Stimulated activated CD8-positive, alpha-beta memory T cell treated with anti-CD3 and anti-CD28 coated beads, Interleukin-7, amount 100 ng/mL, for 4 hours (primary cell): Measurements from ENCODE around the gene METTL1.
A peak's percentile ranks its signal among the peaks of the same experiment; 100 is the strongest.

Source experiments
- DNase-seq, 2 donors: peaks; one replicate each; pipeline ENCODE4 v3.0.0-alpha.2; 2020; ENCODE audit warnings: low read depth in 2 of 2

The METTL1 gene

GRCh38 chr12:57754411-57755193 lies 17.3 kb downstream of the METTL1 start, which contains the start of gene MARCHF9:
MARCHF9 (plus strand) TSS chr12:57755103; CDS start chr12:57755529, 426 bp downstream.
- peak; percentile 67 to 76 for DNase-seq

- DNase-seq: no peak
Measured at GRCh38 chr12:57753756-57754337, 18.1 kb downstream of the METTL1 start.

DNA sequence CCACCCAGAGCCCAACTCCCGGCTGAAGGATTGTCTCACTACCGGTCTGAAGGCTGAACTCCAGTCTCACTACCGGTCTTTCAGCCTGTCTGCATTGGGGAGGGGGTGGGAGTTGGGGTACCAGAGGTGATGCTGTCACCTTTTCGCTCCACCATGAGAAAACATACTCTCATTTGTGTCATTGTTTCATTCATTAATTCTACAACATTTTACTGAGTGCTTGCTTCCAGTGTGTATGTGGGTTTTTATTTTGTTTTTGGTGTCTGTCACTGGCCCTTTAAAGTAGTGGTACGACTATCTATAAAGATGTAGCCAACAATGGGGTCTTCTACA lies 19.3 kb downstream of the METTL1 start:
- no peak for DNase-seq

DNA sequence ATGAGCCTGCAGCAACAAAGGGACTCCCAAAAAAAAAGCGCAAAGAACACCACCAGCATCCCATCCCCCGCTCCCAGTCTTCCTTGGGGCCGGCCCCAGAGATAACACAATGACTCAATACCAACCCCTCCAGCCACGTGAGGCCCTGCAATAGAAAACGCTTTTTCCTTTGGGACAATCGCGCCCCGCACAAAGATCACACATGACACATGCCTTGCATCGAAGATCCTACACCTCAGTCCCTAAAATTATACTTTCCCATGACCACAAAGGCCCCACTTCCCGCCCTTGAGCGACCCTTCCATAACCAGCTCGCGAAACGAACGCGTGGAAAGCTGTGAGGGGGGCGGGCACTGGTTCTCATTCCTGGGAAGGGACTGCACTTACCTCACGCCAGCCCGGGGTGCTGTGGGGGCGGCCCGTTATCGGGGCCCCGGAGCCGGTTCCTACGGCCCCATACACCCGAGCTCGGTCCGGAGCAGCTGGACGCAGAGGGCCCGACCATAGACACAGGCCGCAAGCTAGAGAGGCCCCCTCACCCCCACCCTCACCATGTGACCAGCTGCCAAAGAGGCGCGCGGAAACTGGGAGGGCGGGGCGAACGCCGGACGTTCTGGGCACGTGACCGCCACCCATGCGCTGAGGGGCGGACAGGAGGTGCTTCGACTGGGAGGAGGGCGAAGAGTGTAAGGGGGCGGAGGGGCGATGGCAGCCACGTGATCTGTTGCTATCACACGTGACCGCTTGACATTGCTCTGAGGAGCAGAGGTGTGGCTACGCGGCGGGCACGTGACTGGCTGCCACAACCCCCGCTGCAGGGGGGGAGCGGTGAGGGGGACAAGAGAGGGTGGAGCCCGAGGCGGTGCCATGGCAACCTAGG lies 19.9 kb downstream of the METTL1 start, which contains the start of gene CDK4:
CDK4 (minus strand) TSS at position 523 of the 880 bp plus-strand sequence. CDS start 593 bp downstream, outside the sequence.
- peak; percentile 99 for DNase-seq

DNA sequence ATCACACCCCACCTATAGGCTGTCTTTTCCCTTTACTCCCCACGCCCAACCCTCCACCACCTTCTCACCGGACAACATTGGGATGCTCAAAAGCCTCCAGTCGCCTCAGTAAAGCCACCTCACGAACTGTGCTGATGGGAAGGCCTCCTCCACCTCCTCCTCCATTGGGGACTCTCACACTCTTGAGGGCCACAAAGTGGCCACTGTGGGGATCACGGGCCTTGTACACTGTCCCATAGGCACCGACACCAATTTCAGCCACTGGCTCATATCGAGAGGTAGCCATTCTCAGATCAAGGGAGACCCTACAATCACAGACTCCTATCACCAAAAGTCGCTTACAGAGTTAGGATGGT lies 20.5 kb downstream of the METTL1 start:
- no peak for DNase-seq

GRCh38 chr12:57750561-57751431 lies 21.1 kb downstream of the METTL1 start:
- DNase-seq: no peak

GRCh38 chr12:57749061-57749460 lies 22.8 kb downstream of the METTL1 start:
- DNase-seq: no peak

DNA sequence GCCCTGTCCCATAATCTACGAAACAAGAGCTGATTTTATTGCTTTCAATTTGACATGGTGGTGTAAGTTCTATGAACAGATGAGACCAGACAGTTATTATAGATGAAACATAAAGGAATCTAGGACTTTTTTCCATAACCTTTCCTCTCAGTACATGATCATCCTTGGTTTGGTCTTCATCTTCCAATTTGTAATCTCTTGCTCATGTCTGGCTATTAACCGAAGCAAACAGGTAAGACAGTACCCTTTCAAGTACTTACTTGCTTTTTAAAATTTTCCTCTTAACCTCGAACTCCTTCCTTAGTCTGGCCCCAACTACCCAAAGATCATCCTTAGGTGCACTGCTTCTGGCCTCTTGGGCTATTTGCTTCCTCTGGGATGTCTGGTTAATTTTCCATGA lies 25.9 kb downstream of the METTL1 start:
- DNase-seq: no peak

DNA sequence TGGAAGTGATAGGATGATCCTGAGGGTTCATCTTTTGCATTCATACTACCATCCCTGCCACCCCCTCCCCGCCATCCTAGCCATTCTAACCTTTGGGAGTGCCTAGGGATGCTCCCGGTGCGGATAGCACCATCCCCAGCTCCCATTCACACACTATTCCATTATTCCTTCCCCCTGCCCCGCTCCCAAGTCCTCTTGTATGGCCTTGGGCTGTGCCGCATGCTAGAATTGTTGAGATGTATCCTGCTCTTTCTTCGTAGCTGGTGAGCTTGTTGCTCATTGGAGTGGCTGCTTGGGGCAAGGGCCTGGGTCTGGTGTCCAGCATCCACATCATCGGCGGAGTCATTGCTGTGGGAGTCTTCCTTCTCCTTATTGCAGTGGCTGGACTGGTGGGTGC lies 26.4 kb downstream of the METTL1 start:
- DNase-seq: no peak

DNA sequence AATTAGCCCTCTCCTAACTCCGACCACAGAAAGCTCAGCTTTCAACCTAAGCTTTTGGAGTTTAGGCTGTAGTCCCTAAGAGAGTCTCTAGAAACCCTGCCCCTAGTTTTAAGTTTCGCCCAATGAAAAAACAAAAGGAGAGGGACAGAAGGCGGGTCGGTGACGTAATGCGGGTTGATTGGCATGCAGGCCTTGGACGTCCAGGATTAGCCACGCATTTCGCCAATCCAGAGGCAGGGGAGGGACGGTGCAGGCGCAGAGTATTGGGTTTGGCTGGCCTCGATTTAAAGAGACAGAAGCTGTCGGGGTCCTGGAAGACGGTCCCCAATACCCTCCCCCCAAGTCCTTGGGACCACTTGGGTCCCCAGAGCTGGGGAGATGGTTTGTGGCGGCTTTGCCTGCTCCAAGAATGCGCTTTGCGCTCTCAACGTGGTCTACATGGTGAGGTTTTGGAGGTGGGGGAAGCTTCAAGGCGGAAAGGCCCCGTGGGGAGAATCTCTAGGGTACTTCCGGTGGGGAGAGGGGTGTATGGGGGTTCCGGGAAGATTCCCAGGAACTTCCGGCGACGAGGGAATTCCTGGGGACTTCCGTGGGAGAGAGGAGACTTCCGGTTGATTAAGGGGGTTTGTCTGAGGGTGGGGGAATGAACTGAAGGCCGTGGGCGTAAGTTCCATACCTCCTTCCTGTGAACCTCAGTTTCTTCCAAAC lies 27.0 kb downstream of the METTL1 start, which contains the start of gene TSPAN31:
TSPAN31 (plus strand) TSS at position 263 of the 708 bp plus-strand sequence; CDS start at position 379, 116 bp downstream.
- DNase-seq: peak; percentile 91 to 94

- DNase-seq: peak; percentile 51 to 59
Measured at GRCh38 chr12:57744194-57744776, 27.6 kb downstream of the METTL1 start.

- no peak for DNase-seq
Measured at GRCh38 chr12:57743769-57744168, 28.1 kb downstream of the METTL1 start.

DNA sequence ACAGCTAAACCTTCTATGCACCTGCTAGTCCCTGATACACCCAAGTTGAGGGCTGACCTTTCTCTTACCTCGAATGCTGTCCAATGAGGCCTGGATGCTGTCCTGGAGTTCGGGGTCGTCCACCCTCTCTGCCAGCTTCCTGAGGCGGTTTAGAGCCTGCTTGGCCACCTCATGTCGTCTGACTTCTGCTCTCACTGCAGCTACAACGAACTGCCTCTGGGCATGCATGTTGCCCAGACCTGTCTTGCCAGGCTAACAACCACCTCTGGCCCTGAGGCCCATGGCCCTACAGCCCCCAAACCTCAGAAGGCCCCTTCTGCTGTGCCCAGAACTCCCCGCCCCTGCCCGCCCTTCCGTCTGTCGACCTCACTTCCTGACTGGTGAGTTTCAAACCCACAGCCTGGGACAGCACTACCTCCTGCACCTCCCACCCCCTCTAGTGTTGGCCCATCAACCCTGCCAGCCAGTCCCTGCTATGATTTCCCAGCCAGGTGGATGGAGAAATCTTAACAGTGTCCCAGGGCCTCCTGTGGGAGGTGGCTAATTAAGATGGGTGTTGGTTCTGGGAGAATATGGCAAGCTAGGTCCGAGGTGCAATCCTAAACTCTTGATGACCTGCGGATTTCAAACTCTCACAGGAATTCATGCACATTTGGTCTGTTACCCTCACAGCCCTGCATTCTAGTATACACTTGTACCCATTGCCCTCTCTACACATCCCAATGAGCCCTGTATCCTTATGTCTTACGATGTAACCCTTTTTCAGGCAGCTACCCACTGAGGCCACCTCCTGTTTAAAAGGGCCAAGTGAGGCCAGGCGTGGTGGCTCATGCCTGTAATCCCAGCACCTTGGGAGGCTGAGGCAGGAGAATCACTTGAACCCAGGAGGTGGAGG lies 29.8 kb downstream of the METTL1 start:
- DNase-seq: peak; percentile 69 to 73

DNA sequence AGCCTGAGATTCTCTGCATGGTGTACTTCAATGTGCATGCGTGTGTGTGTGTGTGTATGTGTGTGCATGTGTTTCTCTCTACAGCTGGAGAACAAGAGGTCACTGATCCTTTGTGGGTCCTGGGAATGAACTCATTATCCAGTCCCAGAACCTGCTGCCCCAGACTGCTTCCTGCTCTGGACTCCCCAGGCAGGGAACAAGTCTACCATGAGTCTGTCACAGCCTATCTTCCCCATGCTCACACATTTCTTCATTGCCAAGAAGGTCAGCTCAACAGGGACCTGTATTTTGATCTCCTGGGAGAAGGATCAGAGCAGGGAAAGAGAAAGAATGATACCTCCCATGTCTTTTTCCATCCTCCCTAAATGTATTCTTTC lies 30.5 kb downstream of the METTL1 start:
- no peak for DNase-seq

DNA sequence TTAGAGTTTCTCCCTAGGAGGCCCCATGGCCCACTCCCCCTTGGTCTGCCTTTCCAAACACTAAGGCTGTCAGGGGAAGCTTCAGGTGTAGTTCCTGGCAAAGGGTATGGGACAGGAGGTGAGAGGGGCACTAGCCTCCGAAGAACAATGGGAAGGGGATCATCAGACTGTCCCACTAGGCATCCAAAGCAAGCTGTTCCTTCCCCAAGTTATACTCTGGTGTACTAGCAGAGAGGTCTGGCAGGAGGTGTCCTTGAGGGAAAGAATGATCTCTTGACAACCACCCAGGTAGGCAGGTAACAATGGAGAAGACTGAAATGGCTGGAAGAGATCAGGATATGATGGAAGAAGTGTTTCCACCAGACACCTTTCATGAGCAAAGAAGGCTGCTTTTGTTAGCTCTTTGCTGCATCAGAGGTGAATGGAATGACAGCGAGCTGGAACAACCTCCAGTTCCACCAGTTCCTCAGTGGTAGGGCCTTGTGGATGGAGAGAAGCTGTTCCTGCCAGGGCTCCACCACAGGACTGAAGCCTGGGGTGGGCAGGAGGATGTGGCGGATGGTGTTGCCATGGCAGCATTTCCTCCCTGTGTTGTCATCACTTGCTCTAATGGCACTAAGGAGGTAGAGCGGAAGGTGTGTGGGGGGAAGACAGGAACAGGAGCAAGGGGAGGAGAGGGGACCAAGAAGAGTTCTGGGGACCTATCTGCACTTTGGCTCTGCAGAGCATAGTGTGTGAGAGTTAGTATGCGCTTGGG lies 31.1 kb downstream of the METTL1 start:
- DNase-seq: peak; percentile 69 to 71

DNA sequence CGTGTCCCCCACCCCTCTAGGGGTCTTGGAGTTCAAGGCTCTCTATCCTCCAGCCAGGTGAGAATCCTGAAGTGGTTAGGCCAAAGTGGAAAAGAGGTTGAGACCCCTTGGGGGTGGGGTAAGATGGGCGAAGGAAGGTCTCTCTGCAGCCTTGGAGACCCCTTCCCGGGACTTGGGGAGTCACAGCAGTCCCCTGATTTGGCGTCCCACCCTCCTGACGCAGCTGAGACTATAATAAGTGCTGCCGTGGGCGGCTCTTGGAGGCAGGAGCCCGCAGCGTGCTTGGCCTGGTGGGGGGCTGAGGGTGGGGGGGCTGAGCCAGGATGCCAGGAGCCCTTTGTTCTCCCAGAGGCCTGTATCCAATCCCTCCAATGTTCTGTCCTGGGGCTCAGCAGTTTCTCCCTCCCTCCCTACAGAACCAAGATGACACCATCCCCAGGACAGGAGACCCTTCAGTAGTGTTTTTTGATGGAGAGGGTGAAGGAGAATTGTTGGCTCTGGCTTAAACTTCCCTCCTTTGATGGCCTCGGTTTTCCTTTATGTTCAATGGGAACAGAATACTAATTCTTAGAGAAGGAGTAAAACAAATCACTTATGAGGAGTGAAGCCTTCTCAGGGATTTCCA lies 31.9 kb downstream of the METTL1 start:
- no peak for DNase-seq

DNA sequence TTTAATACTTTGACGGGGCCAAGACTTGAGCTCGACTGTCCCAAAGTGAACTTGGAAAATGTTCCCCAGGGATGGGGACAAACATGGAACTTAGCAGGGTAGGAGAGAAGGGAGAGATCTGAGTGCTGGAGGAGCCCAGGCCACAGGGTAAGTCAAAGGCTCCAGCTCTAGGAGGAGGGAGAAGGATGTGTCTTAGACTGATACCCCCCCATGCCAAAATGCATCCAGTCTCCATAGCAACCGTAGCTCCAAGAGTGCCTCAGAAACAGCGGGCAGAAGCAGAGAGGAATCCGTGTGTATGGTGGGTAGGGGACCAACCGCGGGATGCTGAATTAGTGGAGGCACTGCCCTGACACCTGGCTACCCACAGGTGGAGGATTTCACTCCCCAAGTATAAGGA lies 32.5 kb downstream of the METTL1 start:
- DNase-seq: no peak

GRCh38 chr12:57738661-57739237 lies 33.2 kb downstream of the METTL1 start, which contains the start of gene AGAP2:
AGAP2 (minus strand) TSS chr12:57738742; CDS start chr12:57738246, 496 bp downstream.
- no peak for DNase-seq
